Measurements from ENCODE around the gene RAG2. TPM values are rescaled to one million over a fixed set of nuclear protein-coding genes. Genes with fewer than 3 reads are reported as not detected.

The RAG2 gene
- total RNA-seq, result not detected

- Mint-ChIP-seq H3K4me3 (no peak within 1 kb of the TSS), H3K36me3 (ENCODE audit: low read depth) (no peaks in the 10 kb centered on the region), H3K9me3 (no peaks in the 10 kb centered on the region), H3K27ac (no peak within 1 kb of the TSS), H3K27me3 (peaks cover 29% of the 10 kb centered on the region), H3K4me1 (peaks cover 3% of the 10 kb centered on the region)
- CTCF ChIA-PET, result no interaction called here
- no peak for DNase-seq
- POLR2A ChIA-PET, result no interaction called here
Measured at GRCh38 chr11:36598051-36598450, at the start of gene RAG2. RAG2 (minus strand) TSS chr11:36598236; CDS start chr11:36594168, 4,068 bp downstream.

DNA sequence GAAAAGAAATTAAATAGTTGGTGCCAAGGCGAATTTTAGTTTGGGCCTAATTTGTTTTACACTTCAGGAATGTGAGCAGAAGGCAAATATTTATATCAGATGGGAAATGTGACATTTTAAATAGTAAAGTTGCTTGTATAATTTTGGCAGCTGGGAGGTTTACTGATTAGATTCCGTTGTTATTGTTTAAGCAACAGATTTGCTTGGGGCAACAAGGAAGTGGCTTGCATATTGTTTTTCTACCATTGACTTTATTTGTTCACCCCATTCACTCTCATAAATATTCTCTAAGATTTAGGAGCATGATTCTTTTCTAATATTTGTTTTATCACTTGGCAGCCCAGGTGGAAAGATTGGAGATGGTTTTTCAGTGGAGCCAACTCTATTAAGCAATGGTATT, 40.5 kb upstream of the RAG2 start:
- Mint-ChIP-seq H3K27me3 (peaks cover 11% of the 10 kb centered on the region), H3K9me3 (no peaks in the 10 kb centered on the region), H3K36me3 (ENCODE audit: low read depth) (no peaks in the 10 kb centered on the region), H3K4me3 (no peak overlapping the region), H3K4me1 (no peaks in the 10 kb centered on the region), H3K27ac (no peak overlapping the region)
- DNase-seq, result no peak
- POLR2A ChIA-PET, result no interaction called here
- CTCF ChIA-PET, result no interaction called here

- peaks cover 11% of the 10 kb centered on the region for H3K27me3 Mint-ChIP-seq
- H3K4me3 Mint-ChIP-seq, result no peak overlapping the region
- no peak overlapping the region for H3K27ac Mint-ChIP-seq
- ChIA-PET CTCF (no interaction called here), POLR2A (no interaction called here)
- no peaks in the 10 kb centered on the region for H3K36me3 Mint-ChIP-seq (ENCODE audit: low read depth)
- peaks cover 2% of the 10 kb centered on the region for H3K4me1 Mint-ChIP-seq
- DNase-seq, result no peak
- no peaks in the 10 kb centered on the region for H3K9me3 Mint-ChIP-seq
Measured at GRCh38 chr11:36635066-36635862, 37.2 kb upstream of the RAG2 start.

- POLR2A ChIA-PET, result no interaction called here
- Mint-ChIP-seq H3K36me3 (ENCODE audit: low read depth) (no peaks in the 10 kb centered on the region), H3K4me1 (peaks cover 2% of the 10 kb centered on the region), H3K27ac (no peak overlapping the region), H3K27me3 (peaks cover 12% of the 10 kb centered on the region), H3K9me3 (no peaks in the 10 kb centered on the region), H3K4me3 (no peak overlapping the region)
- no peak for DNase-seq
- CTCF ChIA-PET, result no interaction called here
Measured at GRCh38 chr11:36631774-36632173, 33.7 kb upstream of the RAG2 start.

- Mint-ChIP-seq H3K36me3 (ENCODE audit: low read depth) (no peaks in the 10 kb centered on the region), H3K27me3 (peaks cover 10% of the 10 kb centered on the region), H3K4me3 (no peak overlapping the region), H3K9me3 (no peaks in the 10 kb centered on the region), H3K4me1 (peaks cover 2% of the 10 kb centered on the region), H3K27ac (no peak overlapping the region)
- DNase-seq, result no peak
- ChIA-PET CTCF (no interaction called here), POLR2A (no interaction called here)
Measured at GRCh38 chr11:36628765-36629244, 30.8 kb upstream of the RAG2 start.

- POLR2A ChIA-PET, result no interaction called here
- Mint-ChIP-seq H3K36me3 (ENCODE audit: low read depth) (no peaks in the 10 kb centered on the region), H3K9me3 (no peaks in the 10 kb centered on the region), H3K4me1 (peaks cover 2% of the 10 kb centered on the region), H3K4me3 (no peak overlapping the region), H3K27me3 (peaks cover 10% of the 10 kb centered on the region), H3K27ac (no peak overlapping the region)
- no peak for DNase-seq
- CTCF ChIA-PET, result no interaction called here
Measured at GRCh38 chr11:36628141-36628540, 30.1 kb upstream of the RAG2 start.

GRCh38 chr11:36627471-36627870, 29.4 kb upstream of the RAG2 start:
- Mint-ChIP-seq H3K9me3 (no peaks in the 10 kb centered on the region), H3K27me3 (peaks cover 10% of the 10 kb centered on the region), H3K27ac (no peak overlapping the region), H3K4me1 (peaks cover 2% of the 10 kb centered on the region), H3K36me3 (ENCODE audit: low read depth) (no peaks in the 10 kb centered on the region), H3K4me3 (no peak overlapping the region)
- ChIA-PET POLR2A (no interaction called here), CTCF (no interaction called here)
- DNase-seq, result no peak

DNA sequence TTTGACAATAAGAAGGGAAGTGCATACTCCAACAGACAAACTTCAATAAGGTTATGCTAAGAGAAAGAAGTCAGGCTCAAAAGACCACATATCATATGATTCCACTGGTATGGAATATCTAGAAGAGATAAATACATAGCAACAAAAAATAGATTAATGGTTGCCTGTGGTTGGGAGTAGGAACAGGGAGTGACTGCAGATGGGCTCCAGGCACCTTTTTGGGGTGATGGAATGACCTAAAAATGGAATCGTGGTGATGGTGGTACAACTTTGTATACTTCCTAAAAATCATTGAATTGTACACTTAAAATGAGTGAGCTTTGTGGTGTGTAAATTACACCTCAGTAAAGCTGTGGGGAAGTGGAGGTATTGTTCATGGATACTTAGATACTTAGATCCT, 29.0 kb upstream of the RAG2 start:
- H3K27ac Mint-ChIP-seq, result no peak overlapping the region

GRCh38 chr11:36623494-36623893, 25.5 kb upstream of the RAG2 start:
- CTCF ChIA-PET, result interaction anchor here (1.3 kb wide), 1 partner anchor 59 kb away, joined by 4 read pairs; no protein-coding TSS in a partner anchor
- Mint-ChIP-seq H3K4me1 (peaks cover 2% of the 10 kb centered on the region), H3K9me3 (no peaks in the 10 kb centered on the region), H3K4me3 (no peak overlapping the region), H3K27me3 (peaks cover 18% of the 10 kb centered on the region), H3K36me3 (ENCODE audit: low read depth) (no peaks in the 10 kb centered on the region), H3K27ac (no peak overlapping the region)
- no peak for DNase-seq
- POLR2A ChIA-PET, result no interaction called here

More for the DNA sequence above, 29.0 kb upstream of the RAG2 start:
- Mint-ChIP-seq H3K9me3 (no peaks in the 10 kb centered on the region), H3K27me3 (peaks cover 10% of the 10 kb centered on the region), H3K36me3 (ENCODE audit: low read depth) (no peaks in the 10 kb centered on the region), H3K4me3 (no peak overlapping the region), H3K4me1 (peaks cover 2% of the 10 kb centered on the region)
- DNase-seq, result no peak
- POLR2A ChIA-PET, result no interaction called here
- CTCF ChIA-PET, result no interaction called here

DNA sequence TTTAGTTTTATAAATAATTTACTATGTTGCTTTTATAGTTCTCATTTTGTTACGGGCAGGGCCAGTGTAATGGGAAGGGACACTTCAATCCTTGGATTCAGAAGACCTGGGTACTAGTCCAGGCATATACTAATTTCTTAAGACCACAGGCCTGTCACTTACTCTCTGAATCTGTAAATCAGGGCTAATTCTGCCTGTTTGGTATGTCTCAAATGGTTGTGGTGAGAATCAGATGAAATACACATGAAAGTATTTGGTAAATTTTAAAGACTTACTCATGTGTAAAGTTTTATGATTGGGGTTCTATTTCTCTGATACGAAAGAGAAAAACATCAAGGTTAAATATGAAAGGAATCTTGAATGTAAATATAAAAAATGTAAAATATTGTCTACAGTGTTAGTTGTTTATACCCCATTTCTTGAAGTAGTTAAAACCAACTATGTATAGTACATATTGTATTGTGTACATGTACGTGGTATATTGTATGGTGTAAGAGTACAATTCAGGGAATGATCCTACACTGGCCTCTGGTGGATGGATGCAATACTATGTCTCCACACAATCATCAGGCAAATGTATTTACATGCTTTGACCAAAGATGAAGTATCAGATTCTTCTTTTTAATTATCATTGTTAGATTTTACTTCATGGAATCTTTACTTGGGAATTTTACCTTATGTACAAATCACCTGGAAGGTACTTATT, 24.5 kb upstream of the RAG2 start:
- no peak overlapping the region for H3K4me3 Mint-ChIP-seq
- ChIA-PET POLR2A (no interaction called here), CTCF (interaction anchor here (1.0 to 1.3 kb wide), 2 partner anchors 58 kb away, joined by 3 to 4 read pairs; no protein-coding TSS in a partner anchor)
- no peaks in the 10 kb centered on the region for H3K36me3 Mint-ChIP-seq (ENCODE audit: low read depth)
- H3K4me1 Mint-ChIP-seq, result peaks cover 2% of the 10 kb centered on the region
- peaks cover 18% of the 10 kb centered on the region for H3K27me3 Mint-ChIP-seq
- no peaks in the 10 kb centered on the region for H3K9me3 Mint-ChIP-seq
- H3K27ac Mint-ChIP-seq, result no peak overlapping the region
- no peak for DNase-seq

GRCh38 chr11:36620246-36620645, 22.2 kb upstream of the RAG2 start:
- Mint-ChIP-seq H3K27me3 (peaks cover 14% of the 10 kb centered on the region), H3K9me3 (no peaks in the 10 kb centered on the region), H3K27ac (no peak overlapping the region), H3K36me3 (ENCODE audit: low read depth) (no peaks in the 10 kb centered on the region), H3K4me1 (peaks cover 2% of the 10 kb centered on the region), H3K4me3 (no peak overlapping the region)
- ChIA-PET POLR2A (no interaction called here), CTCF (no interaction called here)
- no peak for DNase-seq

GRCh38 chr11:36619502-36619901, 21.5 kb upstream of the RAG2 start:
- Mint-ChIP-seq H3K9me3 (no peaks in the 10 kb centered on the region), H3K4me3 (no peak overlapping the region), H3K36me3 (ENCODE audit: low read depth) (no peaks in the 10 kb centered on the region), H3K27me3 (peaks cover 14% of the 10 kb centered on the region), H3K4me1 (peaks cover 2% of the 10 kb centered on the region), H3K27ac (no peak overlapping the region)
- no peak for DNase-seq
- CTCF ChIA-PET, result interaction anchor here (0.7 to 0.9 kb wide), 2 partner anchors 78 to 128 kb away, joined by 4 to 6 read pairs; no protein-coding TSS in a partner anchor
- POLR2A ChIA-PET, result no interaction called here

- ChIA-PET CTCF (interaction anchor here (0.7 to 1.1 kb wide), 3 partner anchors 77 to 129 kb away, joined by 3 to 6 read pairs (median 4); no protein-coding TSS in a partner anchor), POLR2A (no interaction called here)
- H3K4me3 Mint-ChIP-seq, result no peak overlapping the region
- peaks cover 14% of the 10 kb centered on the region for H3K27me3 Mint-ChIP-seq
- peaks cover 2% of the 10 kb centered on the region for H3K4me1 Mint-ChIP-seq
- no peak overlapping the region for H3K27ac Mint-ChIP-seq
- H3K36me3 Mint-ChIP-seq (ENCODE audit: low read depth), result no peaks in the 10 kb centered on the region
- no peaks in the 10 kb centered on the region for H3K9me3 Mint-ChIP-seq
- DNase-seq, result no peak
Measured at GRCh38 chr11:36618363-36619047, 20.5 kb upstream of the RAG2 start.
